ENCODE results near the gene PSMF1. TPM values are rescaled to one million over a fixed set of nuclear protein-coding genes. Genes with fewer than 3 reads are reported as not detected.

PSMF1 gene
- total and polyA plus RNA-seq, 9 of the 15 experiments (the other 6 are each of a cell fraction or from before 2014, with no cell fraction given) = 8.5 to 192 (median 33.2) TPM

- peaks cover 21% of the 10 kb centered on the region; the same call in 2 of the 3 replicates for H3K36me3 ChIP-seq (ENCODE audit: control insufficient read depth, insufficient read depth, low read length)
- ChIA-PET POLR2A (interaction anchor here (0.5 kb wide), 1 partner anchor 28 kb away, joined by 3 read pairs; no protein-coding TSS in a partner anchor), CTCF (ENCODE audit: low intra/inter-chr PET ratio) (no interaction called here)
- H3K9me1 ChIP-seq (ENCODE audit: control insufficient read depth, insufficient read depth, low read length) = peaks cover 3% of the 10 kb centered on the region
- no peak overlapping the region for H3K9ac ChIP-seq (ENCODE audit: insufficient read depth in 1 of 2, low read depth in 2 of 2, low read length in 2 of 2)
- no peaks in the 10 kb centered on the region for H3K79me2 ChIP-seq (ENCODE audit: control insufficient read depth, insufficient read depth, low read length)
- DNase-seq (ENCODE audit: extremely low read depth in 1 of 4, low spot score in 3 of 4) (no peak), FAIRE-seq (no peak), ATAC-seq (no peak)
- BruUV-seq (replicated peaks) = no TSS peak
- 36% methylated on average over 4 of the region's 4 CpGs for WGBS (ENCODE audit: insufficient coverage, low coverage, missing lambda C conversion rate)
- H4K20me1 ChIP-seq (replicated peaks; ENCODE audit: control insufficient read depth, insufficient read depth, low read length) = peaks cover 6% of the 10 kb centered on the region; the same call in 1 of the 2 replicates
- in situ Hi-C loops (cut with MboI) = no loop called here
- no peak for TF ChIP-seq ZNF436 (CRISPR knock-in tag; IDR thresholded peaks at IDR 0.05)
- TF ChIP-seq REST (IDR thresholded peaks at IDR 0.05; ENCODE audit: borderline replicate concordance) = peak; percentile 43; the same call in 1 of the 2 replicates
- TF ChIP-seq REST (CRISPR knock-in tag; IDR thresholded peaks at IDR 0.05; ENCODE audit: low read depth) = no peak
- H3K27me3 ChIP-seq (ENCODE audit: control insufficient read depth in 2 of 2, insufficient read depth in 2 of 2, low read length in 2 of 2) = no peaks in the 10 kb centered on the region
- H2AFZ ChIP-seq (ENCODE audit: low read depth, low read length) = no peak overlapping the region
- H3K9me3 ChIP-seq (replicated peaks; ENCODE audit: control insufficient read depth, insufficient read depth, low read depth, low read length) = no peaks in the 10 kb centered on the region
- intact Hi-C loops (cut with micrococcal nuclease) = no loop called here
- peaks cover 14 to 27% of the 10 kb centered on the region in 2 experiments; a peak in 4 of 5 replicates for H3K4me1 ChIP-seq (replicated peaks in 1 of 2; ENCODE audit: control insufficient read depth in 2 of 2, insufficient read depth in 2 of 2, low read length in 2 of 2)
- H3K4me3 ChIP-seq = no peak overlapping the region
- H3K27ac ChIP-seq (ENCODE audit: extremely low read depth, low read depth, low read length) = no peak overlapping the region
- no peak overlapping the region for H3K4me2 ChIP-seq (ENCODE audit: insufficient read depth, low read length)
Observed at GRCh38 chr20:1173698-1174097, 55.3 kb downstream of the PSMF1 start.
